MM.1S (cell line): Measurements from ENCODE around the gene ZDHHC11.
"Not testable (repeated sequence)": the region's sequence is repeated elsewhere in the genome, so short reads cannot be mapped to it uniquely, and the experiment has no call there.

Experiments
- DNase-seq: peaks from one replicate; pipeline ENCODE4 v3.0.0-alpha.2; 2015
- H2AFZ ChIP-seq: fragments of 300-600 bp; sonication (generic); 2 replicates; pipeline ENCODE4 v1.6.0; 2016; ENCODE audit warnings: antibody characterized with exemption, low read length
- H3F3A ChIP-seq: fragments of 300-600 bp; sonication (generic); 2 replicates; pipeline ENCODE4 v1.6.1; 2016; ENCODE audit warnings: mild to moderate bottlenecking, antibody characterized with exemption, low read length, moderate library complexity, mixed read lengths; ENCODE audit not compliant: insufficient read depth
- H3K27ac ChIP-seq: fragments of 300-600 bp; sonication (generic); 2 replicates; pipeline ENCODE4 v1.5.1; 2016; ENCODE audit warnings: mild to moderate bottlenecking, low read length
- H3K27me3 ChIP-seq: fragments of 300-600 bp; sonication (generic); replicated peaks from 2 replicates; pipeline ENCODE4 v1.6.0; 2016; ENCODE audit warnings: low read length; ENCODE audit not compliant: insufficient read depth
- H3K36me3 ChIP-seq: fragments of 300-600 bp; sonication (generic); replicated peaks from 2 replicates; pipeline ENCODE4 v1.6.1; 2016; ENCODE audit warnings: mild to moderate bottlenecking, low read length, mixed read lengths; ENCODE audit not compliant: insufficient read depth
- H3K4me1 ChIP-seq: fragments of 300-600 bp; sonication (generic); 2 replicates; pipeline ENCODE4 v1.6.1; 2016; ENCODE audit warnings: low read length, mixed read lengths
- H3K4me2 ChIP-seq: fragments of 300-600 bp; sonication (generic); 2 replicates; pipeline ENCODE4 v1.6.0; 2016; ENCODE audit warnings: low read depth, low read length
- H3K4me3 ChIP-seq: fragments of 300-600 bp; sonication (generic); 2 replicates; pipeline ENCODE4 v1.5.1; 2016; ENCODE audit warnings: low read length, mixed read lengths
- H3K79me2 ChIP-seq: fragments of 300-600 bp; sonication (generic); 2 replicates; pipeline ENCODE4 v1.6.1; 2016; ENCODE audit warnings: mixed run types, low read length, mixed read lengths
- H3K9ac ChIP-seq: fragments of 300-600 bp; sonication (generic); 2 replicates; pipeline ENCODE4 v1.6.1; 2016; ENCODE audit warnings: low read length, mixed read lengths
- H3K9me2 ChIP-seq: fragments of 300-600 bp; sonication (generic); replicated peaks from 2 replicates; pipeline ENCODE4 v1.6.1; 2016; ENCODE audit warnings: mild to moderate bottlenecking, low read length, mixed read lengths; ENCODE audit not compliant: insufficient read depth
- H3K9me3 ChIP-seq: fragments of 300-600 bp; sonication (generic); replicated peaks from 2 replicates; pipeline ENCODE4 v1.6.1; 2016; ENCODE audit warnings: mild to moderate bottlenecking, low read length, mixed read lengths; ENCODE audit not compliant: insufficient read depth
- H4K20me1 ChIP-seq: fragments of 300-600 bp; sonication (generic); 2 replicates; pipeline ENCODE4 v1.6.1; 2016; ENCODE audit warnings: mild to moderate bottlenecking, low read length, moderate library complexity, mixed read lengths; ENCODE audit not compliant: insufficient read depth
- CTCF ChIP-seq: fragments of 300-600 bp; sonication (generic); IDR thresholded peaks from 2 replicates; pipeline ENCODE4 v1.5.1; 2016; ENCODE audit warnings: antibody characterized with exemption, low read length, mixed read lengths
- EZH2 ChIP-seq: fragments of 300-600 bp; sonication (generic); optimal IDR thresholded peaks from 2 replicates; pipeline ENCODE3; 2017; ENCODE audit warnings: low read depth, mild to moderate bottlenecking, antibody characterized with exemption, low read length, mixed read lengths
- EZH2phosphoT487 ChIP-seq: fragments of 300-600 bp; sonication (generic); IDR thresholded peaks from 2 replicates; pipeline ENCODE4 v1.6.1; 2018; ENCODE audit warnings: antibody characterized with exemption, low read length

Gene ZDHHC11

GRCh38 chr5:882253-883183, 31.7 kb upstream of the ZDHHC11 start:
- DNase-seq = no peak
- Histone ChIP-seq H3K27ac (no peak overlapping the region), H3K9me3 (no peaks in the 10 kb centered on the region), H3K27me3 (no peaks in the 10 kb centered on the region), H3K79me2 (peaks cover 63% of the 10 kb centered on the region), H3K4me2 (no peak overlapping the region), H4K20me1 (no peaks in the 10 kb centered on the region), H3K9me2 (no peaks in the 10 kb centered on the region), H3K36me3 (peaks cover 22% of the 10 kb centered on the region; the same call in 1 of the 2 replicates), H3K9ac (no peak overlapping the region), H2AFZ (no peak overlapping the region), H3F3A (no peaks in the 10 kb centered on the region; the same call in 1 of the 2 replicates), H3K4me3 (no peak overlapping the region), H3K4me1 (no peaks in the 10 kb centered on the region)
- TF ChIP-seq CTCF = no peak
- TF ChIP-seq EZH2phosphoT487 = no peak
- TF ChIP-seq EZH2 = no peak

GRCh38 chr5:881551-881935, 30.8 kb upstream of the ZDHHC11 start:
- no peaks in the 10 kb centered on the region for H3K27me3 ChIP-seq
- H3K9me2 ChIP-seq = no peaks in the 10 kb centered on the region
- no peaks in the 10 kb centered on the region for H3K9me3 ChIP-seq
- H4K20me1 ChIP-seq = no peaks in the 10 kb centered on the region
- no peak for TF ChIP-seq EZH2phosphoT487
- TF ChIP-seq CTCF = no peak
- no peak for TF ChIP-seq EZH2
- H3K9ac ChIP-seq = no peak overlapping the region
- no peak overlapping the region for H3K27ac ChIP-seq
- no peak overlapping the region for H3K4me2 ChIP-seq
- H3K4me1 ChIP-seq = no peaks in the 10 kb centered on the region
- DNase-seq = no peak
- no peak overlapping the region for H3K4me3 ChIP-seq
- H3K79me2 ChIP-seq = peaks cover 54% of the 10 kb centered on the region
- H2AFZ ChIP-seq = no peak overlapping the region
- H3K36me3 ChIP-seq = peaks cover 15% of the 10 kb centered on the region
- H3F3A ChIP-seq = no peaks in the 10 kb centered on the region; the same call in 1 of the 2 replicates

- H2AFZ ChIP-seq = no peak overlapping the region
- peaks cover 49% of the 10 kb centered on the region for H3K79me2 ChIP-seq
- no peak overlapping the region for H3K9ac ChIP-seq
- DNase-seq = no peak
- no peak overlapping the region for H3K4me2 ChIP-seq
- no peak for TF ChIP-seq CTCF
- TF ChIP-seq EZH2 = no peak
- TF ChIP-seq EZH2phosphoT487 = no peak
- no peaks in the 10 kb centered on the region for H3K9me2 ChIP-seq
- H4K20me1 ChIP-seq = no peaks in the 10 kb centered on the region
- H3K4me3 ChIP-seq = no peak overlapping the region
- peaks cover 15% of the 10 kb centered on the region for H3K36me3 ChIP-seq
- no peak overlapping the region for H3K27ac ChIP-seq
- no peaks in the 10 kb centered on the region; the same call in 1 of the 2 replicates for H3F3A ChIP-seq
- H3K4me1 ChIP-seq = no peaks in the 10 kb centered on the region
- no peaks in the 10 kb centered on the region for H3K27me3 ChIP-seq
- no peaks in the 10 kb centered on the region for H3K9me3 ChIP-seq
Observed at GRCh38 chr5:880816-881550, 30.2 kb upstream of the ZDHHC11 start.

- not testable (repeated sequence) for H3K9me3 ChIP-seq, H3K4me2 ChIP-seq, H3K36me3 ChIP-seq, H3K4me3 ChIP-seq, DNase-seq, H3K27ac ChIP-seq, H3K4me1 ChIP-seq, H3F3A ChIP-seq, H3K9me2 ChIP-seq, H3K27me3 ChIP-seq, H4K20me1 ChIP-seq, H3K9ac ChIP-seq, H2AFZ ChIP-seq
- peaks cover 31% of the 10 kb centered on the region for H3K79me2 ChIP-seq
Observed at GRCh38 chr5:878677-879076, 27.9 kb upstream of the ZDHHC11 start.
